SU-DHL-6 (cell line): ENCODE measurements around the gene NXPH1.

Source experiments
- EZH2phosphoT487 ChIP-seq: fragments of 200-600 bp; sonication (generic), shearing (Covaris generic); conservative IDR thresholded peaks from 2 replicates; pipeline ENCODE4 v1.6.1; 2018; ENCODE audit warnings: mild to moderate bottlenecking, antibody characterized with exemption, low read length, moderate library complexity, mixed read lengths
- TF ChIP-seq, protein P1 (sequence below): fragments of 200-600 bp; sonication (generic); IDR thresholded peaks from one replicate; pipeline ENCODE4 v1.5.1; 2017; ENCODE audit warnings: antibody characterized with exemption, mild to moderate bottlenecking, low read length, moderate library complexity; ENCODE audit not compliant: insufficient read depth, poor library complexity, severe bottlenecking

DNA sequence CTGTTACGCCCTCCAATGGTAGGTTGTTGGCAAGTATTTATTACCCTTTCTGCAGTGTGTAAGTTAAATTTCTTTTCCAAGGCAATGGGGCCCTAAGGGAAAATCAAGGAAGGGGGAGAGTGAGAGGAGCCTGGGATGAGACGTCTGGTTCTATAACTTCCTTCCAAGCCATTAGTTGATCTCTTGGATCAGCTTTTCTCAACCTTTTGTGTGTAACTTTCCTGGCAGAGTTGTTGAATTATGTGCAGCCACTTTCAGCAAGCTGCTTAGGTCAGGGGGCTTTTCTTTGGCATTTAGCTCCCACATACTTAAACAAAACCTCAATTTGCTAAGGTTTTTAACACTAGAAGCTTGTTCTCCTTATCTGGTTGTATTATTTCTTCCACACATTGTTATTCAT is 127.1 kb downstream of the NXPH1 start:
- TF ChIP-seq, protein P1, sequence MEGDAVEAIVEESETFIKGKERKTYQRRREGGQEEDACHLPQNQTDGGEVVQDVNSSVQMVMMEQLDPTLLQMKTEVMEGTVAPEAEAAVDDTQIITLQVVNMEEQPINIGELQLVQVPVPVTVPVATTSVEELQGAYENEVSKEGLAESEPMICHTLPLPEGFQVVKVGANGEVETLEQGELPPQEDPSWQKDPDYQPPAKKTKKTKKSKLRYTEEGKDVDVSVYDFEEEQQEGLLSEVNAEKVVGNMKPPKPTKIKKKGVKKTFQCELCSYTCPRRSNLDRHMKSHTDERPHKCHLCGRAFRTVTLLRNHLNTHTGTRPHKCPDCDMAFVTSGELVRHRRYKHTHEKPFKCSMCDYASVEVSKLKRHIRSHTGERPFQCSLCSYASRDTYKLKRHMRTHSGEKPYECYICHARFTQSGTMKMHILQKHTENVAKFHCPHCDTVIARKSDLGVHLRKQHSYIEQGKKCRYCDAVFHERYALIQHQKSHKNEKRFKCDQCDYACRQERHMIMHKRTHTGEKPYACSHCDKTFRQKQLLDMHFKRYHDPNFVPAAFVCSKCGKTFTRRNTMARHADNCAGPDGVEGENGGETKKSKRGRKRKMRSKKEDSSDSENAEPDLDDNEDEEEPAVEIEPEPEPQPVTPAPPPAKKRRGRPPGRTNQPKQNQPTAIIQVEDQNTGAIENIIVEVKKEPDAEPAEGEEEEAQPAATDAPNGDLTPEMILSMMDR = no peak
- no peak for TF ChIP-seq EZH2phosphoT487
